ENCODE measurements around the gene PEX5L.

Gene PEX5L

DNA sequence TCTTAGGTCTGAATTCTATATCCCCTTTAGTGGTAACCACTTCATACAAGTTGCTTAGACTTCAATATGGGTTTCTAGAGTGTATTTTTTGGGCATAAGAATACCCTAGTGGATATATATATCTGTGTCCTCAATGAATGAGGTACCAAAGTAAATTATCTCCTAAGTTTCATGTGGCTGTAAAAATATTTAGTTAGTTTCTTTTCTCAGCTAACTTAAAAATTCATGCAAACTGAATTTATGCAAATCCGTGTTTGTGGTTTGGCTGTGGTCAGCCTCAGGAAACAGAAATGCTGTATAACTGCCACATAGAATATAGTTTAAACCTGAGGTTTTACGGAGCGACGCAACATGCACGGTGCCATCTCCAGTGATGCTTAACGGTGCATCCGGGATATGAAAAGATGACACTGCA is 80.3 kb downstream of the PEX5L start:
- no peak for DNase-seq (ENCODE audit: low spot score)

DNA sequence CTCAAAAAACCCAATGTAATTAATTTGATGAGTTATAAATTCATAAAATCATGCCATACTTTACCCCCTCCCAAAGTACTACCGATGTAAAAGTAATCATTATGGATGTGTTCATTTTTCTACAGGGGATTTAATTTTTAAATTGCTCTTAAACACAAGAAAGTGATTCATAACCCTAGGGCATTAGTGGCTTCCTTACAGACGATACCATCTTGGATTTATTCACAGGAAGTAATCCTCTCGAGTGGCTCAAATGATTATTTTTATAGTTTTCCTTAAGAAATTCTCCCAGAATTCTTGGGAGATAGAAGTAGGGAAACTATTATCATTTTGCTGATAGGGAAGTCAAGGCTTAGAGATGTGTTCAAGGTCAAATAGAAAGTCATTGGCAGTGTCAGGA is 80.9 kb downstream of the PEX5L start:
- no peak for DNase-seq (ENCODE audit: low spot score)

DNA sequence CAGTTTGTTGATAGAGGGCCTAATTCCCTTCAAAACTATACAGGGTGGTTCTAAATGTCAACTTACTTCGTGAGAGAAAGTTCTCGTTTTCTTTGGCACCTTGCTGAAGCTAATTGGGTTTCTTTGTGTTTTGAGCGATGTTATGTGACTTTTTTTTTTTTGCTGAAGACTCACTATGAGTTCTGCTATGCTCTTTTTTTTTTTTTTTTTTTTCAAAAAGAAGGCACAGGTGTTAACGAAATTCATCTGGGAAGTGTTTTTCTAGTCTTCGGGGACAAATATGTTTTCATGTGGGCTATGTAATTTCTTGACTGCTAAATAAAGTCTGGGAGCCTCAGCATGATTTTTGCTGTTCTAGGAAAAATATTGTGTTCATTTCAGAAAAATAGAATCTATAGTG is 81.5 kb downstream of the PEX5L start:
- no peak for DNase-seq (ENCODE audit: low spot score)

DNA sequence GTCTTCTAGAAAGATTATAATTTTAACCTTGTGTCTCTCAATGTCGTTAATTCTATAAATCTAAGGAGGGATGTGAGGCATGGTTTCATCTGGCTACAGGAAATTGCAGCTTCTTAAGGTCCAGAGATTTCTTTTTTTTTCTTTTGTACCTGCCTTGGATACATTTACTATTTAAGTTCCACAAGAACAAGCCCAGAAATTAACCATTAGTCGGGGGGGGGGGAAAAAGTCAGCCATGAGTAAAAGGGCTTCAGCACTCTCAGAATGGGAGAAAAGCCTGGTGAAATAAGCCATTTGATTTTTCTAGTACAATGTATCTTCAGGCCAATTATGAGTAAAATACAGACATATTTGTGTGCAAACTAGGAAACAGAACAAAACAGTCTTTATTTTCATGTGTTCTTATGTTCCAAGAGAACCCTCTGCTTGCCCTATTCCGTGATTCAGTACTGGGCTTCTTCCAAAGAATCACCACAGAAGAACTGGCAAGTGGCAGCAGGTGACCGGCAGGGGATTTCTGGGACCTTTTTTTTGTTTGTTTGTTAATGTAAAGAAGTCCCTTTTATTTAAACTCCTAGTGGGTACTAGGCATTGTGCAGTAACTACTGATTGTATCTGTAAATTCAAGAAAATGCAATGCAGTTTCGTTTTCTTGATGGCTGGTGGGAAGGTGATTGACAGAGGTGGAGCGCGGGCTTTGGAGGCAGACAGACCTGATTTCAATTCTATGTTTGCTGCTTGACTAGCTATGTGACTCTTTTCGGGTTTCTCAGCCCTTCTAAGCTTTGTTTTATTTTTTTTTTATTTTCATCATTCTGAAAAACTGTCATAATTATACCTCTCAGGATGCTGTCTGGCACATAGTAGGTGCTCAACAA is 82.5 kb downstream of the PEX5L start:
- DNase-seq (ENCODE audit: low spot score) = no peak

DNA sequence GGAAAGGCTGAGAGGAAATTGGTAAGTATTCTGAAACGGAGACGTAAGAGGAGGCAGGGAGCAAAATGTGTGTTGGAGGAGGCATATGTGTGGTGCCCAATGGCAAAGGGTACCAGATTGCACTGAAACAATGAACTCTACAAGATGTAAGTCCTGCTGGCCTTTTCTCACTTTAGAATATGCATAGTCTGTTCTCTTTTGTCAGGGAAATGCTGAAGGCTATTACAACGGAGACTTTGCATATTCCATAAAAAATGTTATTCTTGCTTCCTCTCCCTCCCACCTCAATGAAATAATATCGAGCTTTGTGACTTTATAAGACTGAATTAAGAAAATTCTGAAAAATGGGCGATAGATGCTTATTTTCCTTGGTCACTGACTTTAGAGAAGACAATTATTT is 85.9 kb downstream of the PEX5L start:
- DNase-seq (ENCODE audit: low spot score) = no peak

DNA sequence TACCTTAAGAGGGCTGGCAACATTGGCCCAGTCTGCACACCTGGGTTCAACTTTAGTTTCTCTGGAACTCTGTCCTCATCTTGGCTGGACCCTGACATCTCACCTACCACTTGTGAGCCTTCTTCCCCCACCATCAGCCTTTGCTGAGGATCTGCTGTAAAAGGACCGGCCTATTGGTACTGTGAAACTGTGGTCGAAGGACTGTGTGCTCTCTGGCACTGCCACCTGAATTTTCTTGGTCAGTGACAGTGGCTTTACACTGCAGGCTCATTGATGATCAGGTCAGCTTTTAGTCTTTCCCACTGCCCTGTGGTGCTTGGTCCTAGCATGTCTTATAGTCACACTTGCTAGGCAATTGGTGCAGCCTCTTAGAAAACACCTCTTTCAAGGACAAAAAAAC is 86.9 kb downstream of the PEX5L start:
- no peak for DNase-seq (ENCODE audit: low spot score)

DNA sequence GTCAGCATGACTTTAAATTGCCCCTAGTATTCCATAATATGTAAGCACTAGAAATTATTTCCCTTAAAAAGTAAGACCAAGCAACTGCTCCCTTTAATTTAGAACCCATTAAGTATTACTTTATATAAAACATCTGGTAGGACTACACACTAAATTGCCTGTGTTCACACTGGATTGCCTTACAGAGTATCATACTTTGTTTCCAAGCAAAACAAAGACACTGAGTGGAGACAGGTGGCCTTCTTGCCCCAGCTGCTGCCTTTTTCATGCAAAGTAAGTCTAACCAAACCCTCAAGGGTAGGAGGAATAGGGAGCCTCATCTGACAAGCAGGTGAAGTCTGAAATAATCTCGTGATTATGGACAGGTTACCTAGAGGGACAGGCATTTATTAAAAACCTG is 87.3 kb downstream of the PEX5L start:
- no peak for DNase-seq (ENCODE audit: low spot score)

DNA sequence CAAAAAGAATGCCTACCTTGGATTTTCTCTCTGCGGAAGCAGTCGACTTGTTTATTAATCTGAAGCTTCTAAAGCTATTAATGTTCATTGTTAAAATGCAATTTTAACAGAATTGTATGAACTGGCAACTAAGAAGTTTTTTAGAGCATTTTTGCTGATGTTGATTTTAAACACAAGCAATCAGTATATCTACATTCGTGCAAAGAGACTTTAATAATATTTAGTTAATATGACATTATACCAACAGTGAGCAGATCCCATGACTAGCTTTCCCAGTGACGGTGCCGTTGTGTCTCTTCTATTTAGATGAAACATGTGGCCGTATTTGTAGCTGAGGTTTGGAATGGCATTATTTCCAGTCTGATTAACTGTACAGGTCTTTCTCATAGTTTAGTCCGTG is 88.0 kb downstream of the PEX5L start:
- no peak for DNase-seq (ENCODE audit: low spot score)

DNA sequence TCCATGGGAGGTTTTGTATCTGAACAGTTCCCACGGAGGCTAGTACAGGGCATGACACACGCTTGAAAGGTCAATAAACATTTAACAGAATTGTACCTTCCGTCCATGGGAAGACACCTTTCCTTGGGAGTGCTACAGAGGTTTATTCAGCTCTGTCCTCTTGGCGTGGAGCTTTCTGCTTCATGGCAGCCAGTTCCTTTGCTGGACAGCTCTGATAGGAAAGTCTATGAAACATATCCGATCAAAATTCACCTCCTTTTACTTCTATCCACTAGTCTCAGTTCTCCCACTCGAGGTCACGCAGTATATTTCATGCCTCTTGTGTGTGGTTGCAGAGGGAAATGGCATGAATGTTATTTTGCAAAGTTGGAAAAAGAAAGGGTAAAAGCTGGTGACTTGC is 91.2 kb downstream of the PEX5L start:
- DNase-seq (ENCODE audit: low spot score) = no peak

DNA sequence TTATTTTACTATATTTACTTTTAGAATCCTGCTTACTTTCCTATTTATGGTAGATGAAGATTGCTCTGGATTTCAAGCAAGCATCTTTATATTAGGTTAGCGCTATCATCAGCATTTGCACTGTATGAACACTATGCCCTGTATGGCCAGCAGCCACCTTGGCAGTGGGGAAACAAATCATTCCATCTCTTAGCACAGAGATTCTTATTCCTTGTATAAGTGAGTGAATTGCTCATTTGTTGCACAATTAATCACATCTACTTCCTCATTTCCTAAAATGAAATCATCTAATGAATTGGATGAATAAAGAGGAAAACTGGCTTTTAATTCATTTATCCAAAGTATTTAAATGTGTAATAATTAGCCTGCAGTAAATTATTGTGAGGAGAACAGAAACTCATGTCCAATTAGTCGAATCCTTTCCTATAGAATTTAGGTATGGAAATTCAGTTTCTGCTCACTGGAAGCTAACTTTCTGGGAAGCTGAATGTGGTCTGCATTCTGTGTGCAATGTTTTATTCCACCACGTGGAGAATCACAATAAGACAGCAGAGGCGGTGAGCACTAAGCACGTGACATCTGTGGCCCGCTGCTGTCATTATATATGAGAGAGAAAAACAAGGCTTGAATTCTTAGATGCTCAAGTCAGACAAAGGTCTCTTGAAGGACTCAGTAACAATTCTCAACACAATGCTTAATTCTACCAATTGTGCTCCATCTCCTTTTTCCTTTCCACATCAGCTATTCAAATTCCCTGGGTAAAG is 93.4 kb downstream of the PEX5L start:
- peak; percentile 85 for DNase-seq (ENCODE audit: low spot score)

DNA sequence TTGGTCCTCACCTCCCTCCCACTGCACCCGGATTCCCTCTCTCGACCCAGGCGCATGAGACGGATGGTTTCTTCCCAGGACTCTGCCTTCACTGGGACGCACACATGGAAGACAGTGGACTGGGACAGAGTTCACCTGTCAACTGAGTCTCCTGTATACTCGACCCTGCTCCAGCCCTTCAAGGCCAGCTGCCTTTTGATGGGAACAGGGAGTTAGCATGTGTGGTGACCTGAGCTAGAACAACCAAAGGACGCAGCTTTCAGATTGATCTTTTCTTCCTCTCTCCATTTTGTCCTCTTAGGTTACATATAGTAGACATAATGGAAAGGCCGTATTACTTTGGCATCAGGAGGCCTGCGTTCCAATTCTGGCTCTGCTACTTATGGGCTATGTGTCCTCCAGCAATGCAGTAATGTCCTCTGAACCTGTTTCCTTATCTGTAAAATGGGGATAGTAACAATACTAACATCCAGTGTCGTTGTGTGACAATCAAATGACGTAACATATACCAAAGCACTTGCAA is 94.1 kb downstream of the PEX5L start:
- DNase-seq (ENCODE audit: low spot score) = no peak

DNA sequence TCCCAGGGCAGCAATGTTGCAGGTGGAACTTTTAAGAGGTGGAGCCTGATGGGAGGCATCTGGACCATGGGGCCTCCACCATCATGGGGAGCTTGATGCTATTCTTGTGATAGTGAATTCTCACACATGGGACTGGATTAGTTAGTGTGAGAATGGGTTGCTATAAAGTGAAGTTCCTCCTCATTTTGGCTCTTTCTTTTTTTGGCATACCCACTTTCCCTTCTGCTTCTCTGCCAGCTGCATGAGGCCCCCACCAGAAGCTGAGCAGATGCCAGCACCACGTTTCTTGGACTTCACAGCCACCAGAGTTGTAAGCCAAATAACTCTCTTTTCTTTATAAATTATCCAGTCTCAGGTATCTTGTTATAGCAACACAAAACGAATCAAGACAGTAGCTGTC is 101.0 kb downstream of the PEX5L start:
- no peak for DNase-seq (ENCODE audit: low spot score)

DNA sequence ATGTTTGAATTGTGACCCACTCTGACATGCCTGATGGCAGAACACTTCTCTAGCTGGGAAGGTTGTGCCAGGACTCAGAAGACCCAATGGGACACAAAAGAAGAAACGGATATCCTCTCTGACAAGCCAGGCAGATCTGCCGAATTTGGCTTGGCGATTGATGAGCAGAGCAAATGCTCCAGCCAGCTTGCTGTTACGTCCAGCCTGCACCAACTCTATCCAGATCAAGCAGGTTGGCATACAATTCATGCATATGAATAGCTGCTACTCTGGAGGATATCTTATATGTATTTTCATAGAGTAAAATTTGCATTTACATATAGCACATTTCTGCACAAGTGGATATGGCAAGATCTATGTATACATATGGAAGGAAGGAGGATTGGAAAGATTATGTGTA is 102.8 kb downstream of the PEX5L start:
- no peak for DNase-seq (ENCODE audit: low spot score)

DNA sequence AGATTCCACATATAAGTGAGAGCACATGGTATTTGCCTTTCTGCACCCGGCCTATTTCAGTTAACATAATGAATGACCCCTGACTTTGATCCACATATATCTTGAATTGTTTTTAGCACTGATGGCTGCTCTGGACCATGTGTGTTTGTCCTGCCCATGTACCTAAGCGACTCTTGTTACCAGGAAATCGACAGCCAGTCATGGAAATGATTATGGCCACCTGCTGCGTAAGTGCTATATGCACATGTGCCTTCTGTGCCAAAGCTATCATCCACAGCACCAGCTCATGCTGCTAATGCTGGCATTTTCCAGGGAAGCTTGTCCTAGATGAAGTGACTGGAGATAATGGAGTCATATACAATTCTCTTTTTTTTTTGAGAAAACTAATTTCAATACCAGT is 103.7 kb downstream of the PEX5L start:
- no peak for DNase-seq (ENCODE audit: low spot score)

DNA sequence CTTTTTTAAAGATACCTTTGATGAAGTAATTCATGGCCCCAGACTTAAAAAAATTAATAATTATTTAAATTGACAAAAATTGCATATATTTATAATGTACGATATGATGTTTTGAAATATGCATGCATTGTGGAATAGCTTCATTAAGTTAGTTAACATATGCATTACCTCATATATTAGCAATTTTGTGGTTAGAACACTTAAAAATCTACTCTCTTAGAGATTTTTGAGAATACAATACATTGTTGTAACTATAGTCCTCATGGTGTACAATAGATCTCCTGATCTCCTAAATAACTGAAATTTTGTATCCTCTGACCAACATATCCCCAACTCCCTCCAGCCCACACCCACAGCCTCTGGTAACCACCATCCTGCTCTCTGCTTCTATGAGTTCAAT is 104.1 kb downstream of the PEX5L start:
- DNase-seq (ENCODE audit: low spot score) = no peak

DNA sequence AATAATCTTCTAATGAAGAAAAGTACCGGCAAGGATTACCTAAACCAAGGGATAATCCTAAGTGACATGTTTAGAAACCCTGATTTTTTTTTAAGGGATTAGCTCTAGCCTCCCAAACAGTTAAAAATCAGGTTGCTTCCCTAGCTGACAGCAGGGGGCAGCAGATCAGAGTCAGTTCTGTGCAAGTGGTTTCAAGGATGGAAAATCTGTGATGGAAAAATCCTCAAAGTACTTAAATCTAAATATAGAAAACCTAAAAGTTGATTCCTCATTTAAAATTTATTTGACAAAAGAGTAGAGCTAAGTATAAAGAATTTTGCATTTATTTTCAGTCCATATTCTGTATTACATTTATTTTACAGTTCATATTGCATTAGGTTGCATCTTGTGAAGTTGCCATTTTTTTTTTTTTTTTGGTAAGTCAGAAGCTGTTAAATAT is 107.6 kb downstream of the PEX5L start:
- peak; percentile 75 for DNase-seq (ENCODE audit: low spot score)

DNA sequence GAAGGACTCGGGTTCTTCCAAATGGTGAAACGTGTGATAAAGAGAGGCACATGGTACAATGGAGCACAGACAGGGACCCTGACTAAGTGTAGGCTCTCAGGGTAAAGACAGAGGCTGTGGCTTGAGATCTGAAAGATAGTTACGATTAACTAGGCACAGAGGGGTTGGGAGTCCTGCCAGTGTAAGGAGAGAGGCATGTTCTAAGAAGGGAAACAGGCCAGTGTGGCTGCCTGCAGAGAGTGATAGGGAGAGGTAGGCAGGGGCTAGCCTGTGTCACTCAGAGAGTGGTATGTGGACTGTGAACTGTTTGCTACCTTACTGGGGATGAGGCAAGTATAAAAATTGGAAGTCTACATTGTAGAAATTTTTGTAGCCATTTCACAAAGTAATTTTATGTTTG is 109.5 kb downstream of the PEX5L start:
- DNase-seq (ENCODE audit: low spot score) = no peak

DNA sequence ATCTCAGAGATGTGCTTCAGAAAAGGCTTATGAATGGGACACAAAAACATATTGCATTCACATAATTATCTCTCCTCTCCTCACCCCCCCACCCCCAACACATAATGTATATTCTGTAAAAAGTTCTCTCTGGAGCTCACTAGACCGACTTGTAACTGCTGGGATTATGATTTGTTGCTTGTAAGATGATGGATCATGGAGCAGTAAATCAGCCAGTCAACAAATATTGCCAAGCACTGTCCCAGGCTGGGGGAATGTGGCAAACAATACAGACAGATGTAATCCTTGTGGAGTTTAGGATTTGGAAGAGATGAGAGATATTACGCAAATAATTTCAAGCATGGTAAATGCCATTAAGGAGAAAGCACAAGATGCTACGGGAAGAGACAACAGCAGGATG is 114.8 kb downstream of the PEX5L start:
- DNase-seq (ENCODE audit: low spot score) = no peak

DNA sequence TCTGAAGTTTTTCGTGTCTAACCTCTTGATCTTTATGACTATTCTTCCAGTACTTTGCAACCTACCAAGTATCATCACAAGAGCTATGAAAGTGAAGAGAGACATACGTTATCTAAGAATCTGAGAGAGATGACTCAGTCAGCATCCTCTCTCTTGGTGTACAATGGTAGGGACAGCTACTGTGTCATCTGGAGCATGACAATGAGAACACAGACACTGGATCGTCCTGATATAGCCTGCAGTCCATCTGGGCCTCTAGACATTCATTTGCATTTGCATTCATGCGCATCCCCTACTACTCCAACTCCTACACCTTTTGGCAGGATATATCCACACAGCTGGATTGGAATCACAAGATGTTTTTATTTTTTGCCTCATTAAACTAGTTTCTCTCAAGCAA is 115.2 kb downstream of the PEX5L start:
- DNase-seq (ENCODE audit: low spot score) = peak; percentile 63

DNA sequence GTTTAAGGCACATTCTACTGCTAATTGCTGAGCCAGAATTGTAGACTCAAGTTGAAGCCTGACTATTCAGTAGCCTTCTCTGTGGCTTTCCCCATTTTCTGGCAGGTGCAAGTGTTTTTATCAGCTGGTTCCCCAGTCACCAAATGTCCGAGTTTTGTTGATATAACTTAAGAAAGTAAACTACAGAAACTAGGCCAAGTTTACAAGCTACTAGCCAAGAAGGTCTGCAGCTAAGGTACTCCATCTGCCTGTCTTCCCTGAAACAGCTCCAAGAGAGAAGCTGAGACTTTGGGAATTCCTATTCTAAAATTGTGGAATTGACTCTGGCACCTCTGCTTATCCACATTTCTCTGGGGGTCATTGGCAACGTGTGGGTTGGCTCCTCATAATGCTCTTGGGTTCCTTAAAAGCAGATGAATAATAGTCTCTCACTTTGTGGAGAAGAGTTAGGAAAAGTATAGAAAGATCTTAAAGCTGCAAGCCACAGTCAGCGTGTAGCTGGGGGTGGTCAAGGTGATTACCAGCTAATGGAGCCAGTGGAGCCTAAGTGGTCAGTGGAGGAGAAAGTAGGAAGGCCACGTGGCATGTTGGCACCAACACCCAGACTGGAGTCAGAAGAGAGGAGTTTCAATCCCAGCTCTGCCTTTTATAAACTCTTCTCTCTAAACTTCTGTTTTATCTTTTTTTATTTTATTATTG is 128.8 kb downstream of the PEX5L start:
- no peak for DNase-seq (ENCODE audit: low spot score)

DNA sequence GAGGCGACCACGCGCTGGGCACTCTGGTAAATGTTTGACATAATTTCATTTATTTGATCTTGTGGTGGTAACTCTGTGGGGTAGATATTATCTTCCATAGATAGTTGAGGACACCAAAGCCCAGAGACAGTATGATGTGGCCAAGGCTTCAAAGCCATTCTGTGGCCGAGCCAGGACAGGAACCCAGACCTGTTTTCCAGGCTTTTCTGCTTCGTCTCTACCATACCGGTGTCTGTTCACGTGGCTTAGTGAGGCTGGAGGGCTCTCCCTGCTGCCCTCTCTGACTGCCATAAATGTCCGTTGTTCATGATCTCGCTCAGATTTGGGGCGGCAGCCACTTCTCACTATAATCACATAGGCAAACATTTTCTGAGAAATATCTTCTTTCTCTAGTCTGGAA is 134.7 kb downstream of the PEX5L start:
- no peak for DNase-seq (ENCODE audit: low spot score)

DNA sequence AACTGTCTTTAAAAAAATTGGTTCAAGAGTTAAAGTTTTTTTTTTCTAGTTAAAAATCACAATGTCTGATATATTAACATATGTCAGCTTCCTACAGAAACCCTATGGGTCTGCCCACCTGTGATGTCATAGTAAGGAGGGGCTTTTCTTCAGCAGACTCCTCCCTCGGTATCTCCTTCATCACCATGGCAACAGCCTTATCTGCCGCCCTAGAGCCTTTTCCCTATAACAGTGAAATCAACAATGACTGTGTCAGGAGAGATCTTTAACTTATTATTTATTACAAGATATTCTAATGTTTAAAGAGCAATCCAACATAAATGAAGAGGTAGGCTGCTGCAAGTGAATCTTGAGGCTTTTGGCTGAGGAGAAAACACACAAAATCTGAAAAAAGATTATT is 138.7 kb downstream of the PEX5L start:
- no peak for DNase-seq (ENCODE audit: low spot score)

DNA sequence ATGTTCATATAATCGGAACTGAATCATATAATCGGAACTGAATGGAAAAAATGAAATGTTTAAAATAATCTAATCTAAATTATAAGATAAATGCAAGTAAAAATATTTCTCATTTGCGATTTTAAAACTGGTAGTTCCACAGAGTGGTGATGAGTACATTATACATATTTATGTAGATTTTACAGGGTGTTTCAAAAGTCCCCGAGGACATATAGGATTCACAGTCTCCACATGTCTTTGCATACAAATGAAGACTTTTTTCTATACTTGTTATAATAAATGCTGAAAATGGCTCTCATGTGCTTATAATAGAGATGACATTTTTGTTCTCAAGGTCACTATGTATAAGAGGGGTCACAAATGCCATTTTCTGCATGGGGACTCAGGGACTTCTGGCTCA is 139.5 kb downstream of the PEX5L start:
- no peak for DNase-seq (ENCODE audit: low spot score)

All from putamen (tissue), 1 donor.